Ishikawa (cell line): Measurements from ENCODE around the gene EVL.

ENCODE experiments used
- CEBPB ChIP-seq: IDR thresholded peaks from 2 replicates; pipeline ENCODE4 v1.6.1; 2012
- CREB1 ChIP-seq: IDR thresholded peaks from 2 replicates; pipeline ENCODE4 v1.6.1; 2012; ENCODE audit warnings: low read depth
- EGR1 ChIP-seq: IDR thresholded peaks from 2 replicates; pipeline ENCODE4 v1.6.1; 2012
- EP300 ChIP-seq: IDR thresholded peaks from 2 replicates; pipeline ENCODE4 v1.6.1; 2012; ENCODE audit warnings: borderline replicate concordance
- FOXM1 ChIP-seq: IDR thresholded peaks from 2 replicates; pipeline ENCODE4 v1.6.1; 2012; ENCODE audit warnings: low read depth, borderline replicate concordance
- MAX ChIP-seq: IDR thresholded peaks from 2 replicates; pipeline ENCODE4 v1.6.1; 2012
- NFIC ChIP-seq: IDR thresholded peaks from 2 replicates; pipeline ENCODE4 v1.6.1; 2012
- RAD21 ChIP-seq: IDR thresholded peaks from 2 replicates; pipeline ENCODE4 v1.6.1; 2012; ENCODE audit warnings: low read depth
- REST ChIP-seq: IDR thresholded peaks from 2 replicates; pipeline ENCODE4 v1.6.1; 2012; ENCODE audit warnings: low read depth, mild to moderate bottlenecking
- TAF1 ChIP-seq: IDR thresholded peaks from 2 replicates; pipeline ENCODE4 v1.6.1; 2012; ENCODE audit warnings: low read depth, mild to moderate bottlenecking
- TCF12 ChIP-seq: IDR thresholded peaks from 2 replicates; pipeline ENCODE4 v1.6.1; 2012; ENCODE audit warnings: low read depth
- TEAD4 ChIP-seq: IDR thresholded peaks from 2 replicates; pipeline ENCODE4 v1.6.1; 2012
- USF1 ChIP-seq: IDR thresholded peaks from 2 replicates; pipeline ENCODE4 v1.6.1; 2012
- YY1 ChIP-seq: IDR thresholded peaks from 2 replicates; pipeline ENCODE4 v1.6.1; 2012; ENCODE audit warnings: low read depth
- ZBTB7A ChIP-seq: IDR thresholded peaks from 2 replicates; pipeline ENCODE4 v1.6.1; 2012; ENCODE audit warnings: low read depth

EVL gene

GRCh38 chr14:100080206-100080605 lies 15.0 kb downstream of the EVL start:
- TF ChIP-seq CREB1 (no peak), RAD21 (no peak), USF1 (no peak), YY1 (no peak), CEBPB (no peak), MAX (no peak), TAF1 (no peak), EGR1 (no peak), REST (no peak), ZBTB7A (no peak)

GRCh38 chr14:100081997-100082625 lies 16.9 kb downstream of the EVL start:
- no peak for TF ChIP-seq TAF1
- TF ChIP-seq NFIC, result no peak
- TF ChIP-seq ZBTB7A, result no peak
- TF ChIP-seq YY1, result no peak
- no peak for TF ChIP-seq MAX
- no peak for TF ChIP-seq FOXM1

GRCh38 chr14:100082723-100083122 lies 17.5 kb downstream of the EVL start:
- TF ChIP-seq ZBTB7A (no peak), MAX (no peak), NFIC (no peak), RAD21 (no peak), FOXM1 (no peak), EGR1 (no peak)

- TF ChIP-seq RAD21 (no peak), EP300 (no peak), MAX (no peak), YY1 (no peak), USF1 (no peak), CREB1 (no peak), NFIC (no peak), TCF12 (no peak), TEAD4 (no peak), FOXM1 (no peak), REST (no peak), CEBPB (no peak), ZBTB7A (no peak), TAF1 (no peak), EGR1 (no peak)
These were observed 18.5 kb downstream of the EVL start for GRCh38 chr14:100083706-100084105.

- TF ChIP-seq TEAD4, result no peak
- TF ChIP-seq FOXM1, result no peak
- no peak for TF ChIP-seq MAX
- TF ChIP-seq TCF12, result no peak
- TF ChIP-seq NFIC, result no peak
- TF ChIP-seq ZBTB7A, result no peak
- TF ChIP-seq RAD21, result no peak
- TF ChIP-seq CEBPB, result no peak
- no peak for TF ChIP-seq YY1
- TF ChIP-seq CREB1, result no peak
- TF ChIP-seq TAF1, result no peak
- no peak for TF ChIP-seq USF1
- no peak for TF ChIP-seq REST
- no peak for TF ChIP-seq EP300
- TF ChIP-seq EGR1, result no peak
These were observed 19.4 kb downstream of the EVL start for GRCh38 chr14:100084591-100084990.
